GM18870 (cell line): ENCODE measurements around the gene USP26.
"Not testable (repeated sequence)": the region's sequence is repeated elsewhere in the genome, so short reads cannot be mapped to it uniquely, and the experiment has no call there.

ENCODE experiments used
- ATAC-seq: cut with Tn5 transposase; IDR thresholded peaks from one replicate; pipeline ENCODE4 v1.9.1; 2021; ENCODE audit warnings: moderate library complexity; ENCODE audit not compliant: unreplicated experiment

Gene USP26

GRCh38 chrX:133097031-133097430 is at the start of gene USP26:
TSS of gene USP26 (minus strand) at chrX:133097109. CDS start at chrX:133028220, 68,889 bp downstream.
- ATAC-seq = no peak

GRCh38 chrX:133134282-133134681 is 37.4 kb upstream of the USP26 start:
- ATAC-seq = no peak

- ATAC-seq = no peak
Observed at GRCh38 chrX:133120406-133120805, 23.5 kb upstream of the USP26 start.

- ATAC-seq = no peak
Observed at GRCh38 chrX:133094098-133094731, 2.7 kb downstream of the USP26 start.

- ATAC-seq = no peak
Observed at GRCh38 chrX:133090236-133090809, 6.6 kb downstream of the USP26 start.

- no peak for ATAC-seq
Observed at GRCh38 chrX:133089411-133089810, 7.5 kb downstream of the USP26 start.

- no peak for ATAC-seq
Observed at GRCh38 chrX:133085785-133086184, 11.1 kb downstream of the USP26 start.

GRCh38 chrX:133085056-133085455 is 11.9 kb downstream of the USP26 start:
- not testable (repeated sequence) for ATAC-seq

- ATAC-seq = no peak
Observed at GRCh38 chrX:133083899-133084298, 13.0 kb downstream of the USP26 start.

- no peak for ATAC-seq
Observed at GRCh38 chrX:133081990-133082389, 14.9 kb downstream of the USP26 start.

GRCh38 chrX:133077856-133078255 is 19.1 kb downstream of the USP26 start:
- ATAC-seq = not testable (repeated sequence)

- no peak for ATAC-seq
Observed at GRCh38 chrX:133072566-133072965, 24.3 kb downstream of the USP26 start.

- ATAC-seq = no peak
Observed at GRCh38 chrX:133068461-133068860, 28.4 kb downstream of the USP26 start.

- no peak for ATAC-seq
Observed at GRCh38 chrX:133056341-133056740, 40.6 kb downstream of the USP26 start.

- no peak for ATAC-seq
Observed at GRCh38 chrX:133054761-133055405, 42.0 kb downstream of the USP26 start.

GRCh38 chrX:133053861-133054598 is 42.9 kb downstream of the USP26 start:
- ATAC-seq = no peak

GRCh38 chrX:133048751-133049150 is 48.2 kb downstream of the USP26 start:
- ATAC-seq = no peak

- ATAC-seq = no peak
Observed at GRCh38 chrX:133046601-133047000, 50.3 kb downstream of the USP26 start.

- no peak for ATAC-seq
Observed at GRCh38 chrX:133045986-133046385, 50.9 kb downstream of the USP26 start.

GRCh38 chrX:133044145-133044786 is 52.6 kb downstream of the USP26 start:
- not testable (repeated sequence) for ATAC-seq

GRCh38 chrX:133042260-133042659 is 54.6 kb downstream of the USP26 start:
- no peak for ATAC-seq
